Measurements from ENCODE around the gene OR5A2.
"Not testable (repeated sequence)": the region's sequence is repeated elsewhere in the genome, so short reads cannot be mapped to it uniquely, and the experiment has no call there.

The OR5A2 gene

GRCh38 chr11:59394186-59394585 is 32.0 kb downstream of the OR5A2 start:
- no peak for DNase-seq (ENCODE audit: low spot score)

GRCh38 chr11:59380263-59381059 is 45.8 kb downstream of the OR5A2 start:
- no peak for DNase-seq (ENCODE audit: low spot score)

- not testable (repeated sequence) for DNase-seq (ENCODE audit: low spot score)
These were observed 53.9 kb downstream of the OR5A2 start for GRCh38 chr11:59372324-59372723.

GRCh38 chr11:59368238-59369022 is 57.8 kb downstream of the OR5A2 start:
- DNase-seq (ENCODE audit: low spot score): no peak
